Stimulated activated naive CD8-positive, alpha-beta T cell treated with anti-CD3 and anti-CD28 coated beads, Interleukin-15, Interleukin-2, amounts not matched to agents 100 U/mL and 50 U/mL, for 24 hours (primary cell): ENCODE results near the gene CCDC74A.
"Not testable (repeated sequence)": the region's sequence is repeated elsewhere in the genome, so short reads cannot be mapped to it uniquely, and the experiment has no call there.

ENCODE experiments used
- ATAC-seq: fragments of 150-1000 bp; cut with Tn5 transposase; one replicate; pipeline ENCODE4 v1.10.0; 2021
- DNase-seq: peaks from one replicate; pipeline ENCODE4 v3.0.0; 2021

Gene CCDC74A

DNA sequence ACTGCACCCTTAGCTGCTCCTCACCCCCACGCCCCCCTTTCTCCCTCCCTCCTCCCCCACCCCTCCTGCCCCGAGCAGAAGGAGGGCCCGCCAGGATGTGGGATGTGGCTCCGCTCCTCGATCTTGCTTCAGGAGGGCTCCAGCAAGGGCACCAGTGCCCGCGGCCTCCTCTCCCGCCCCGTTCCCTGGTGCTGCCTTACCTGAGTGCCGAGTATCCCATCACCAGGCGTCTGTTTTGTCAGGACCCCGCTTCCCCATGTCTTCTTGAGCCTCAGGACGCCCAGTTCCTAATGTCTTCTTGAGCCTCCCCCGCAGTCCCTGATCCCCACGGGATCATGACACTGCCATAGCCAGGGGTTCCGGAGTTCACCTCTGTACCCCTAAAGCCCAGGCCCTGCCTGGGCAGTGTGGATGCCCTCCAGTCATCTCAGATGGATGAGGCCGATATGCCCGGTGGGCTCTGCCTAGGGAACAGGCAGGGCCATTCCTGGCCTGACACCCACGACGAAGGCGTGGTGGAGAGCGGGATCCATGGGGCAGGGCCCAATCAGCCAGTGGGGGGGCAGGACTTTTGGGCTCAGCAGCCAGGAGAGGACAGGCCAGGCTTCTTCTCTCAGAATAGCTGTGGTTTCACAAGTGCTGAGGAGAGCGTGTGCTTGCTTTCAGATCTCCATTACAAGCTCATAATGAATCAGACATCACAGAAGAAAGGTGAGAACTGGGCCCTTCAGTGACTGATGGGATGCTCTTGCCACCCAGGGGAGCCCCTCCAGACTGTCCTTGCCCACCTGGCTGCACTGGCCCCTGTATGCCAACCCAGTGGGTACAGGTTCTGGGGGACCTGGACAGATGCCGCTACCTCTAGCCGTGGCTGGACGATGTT, 1.5 kb downstream of the CCDC74A start:
- peak; percentile 21 for ATAC-seq

DNA sequence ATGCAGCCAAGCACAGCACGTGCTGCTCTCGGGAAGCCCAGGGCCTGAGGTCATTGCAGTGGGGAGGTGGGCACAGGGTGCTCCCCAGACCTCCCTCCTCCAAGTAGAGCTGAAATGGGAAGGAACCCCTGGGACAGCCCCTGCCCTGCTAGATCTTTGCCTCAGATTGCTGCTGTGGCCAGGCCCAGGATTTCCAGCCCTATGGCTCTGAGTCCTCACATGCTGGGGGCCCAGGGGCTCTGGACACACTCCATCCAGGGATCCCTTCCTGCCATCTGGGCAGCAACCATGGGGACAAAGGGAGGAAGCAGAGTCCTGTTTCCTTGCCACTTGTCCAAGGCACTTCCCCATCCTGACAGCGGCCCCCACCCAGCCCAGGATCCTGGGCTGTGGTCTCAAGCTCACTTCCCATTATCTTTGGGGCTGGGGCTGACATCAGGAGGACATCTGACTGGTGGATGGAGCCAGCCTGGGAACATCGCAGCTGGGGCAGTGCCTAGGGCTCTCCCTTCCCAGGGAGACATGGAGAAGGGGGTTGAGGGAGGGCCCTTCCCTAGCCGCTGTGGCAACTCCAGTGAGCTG, 2.3 kb downstream of the CCDC74A start:
- ATAC-seq, DNase-seq: not testable (repeated sequence)

More for the DNA sequence above, 1.5 kb downstream of the CCDC74A start:
- peak; percentile 20 for DNase-seq

DNA sequence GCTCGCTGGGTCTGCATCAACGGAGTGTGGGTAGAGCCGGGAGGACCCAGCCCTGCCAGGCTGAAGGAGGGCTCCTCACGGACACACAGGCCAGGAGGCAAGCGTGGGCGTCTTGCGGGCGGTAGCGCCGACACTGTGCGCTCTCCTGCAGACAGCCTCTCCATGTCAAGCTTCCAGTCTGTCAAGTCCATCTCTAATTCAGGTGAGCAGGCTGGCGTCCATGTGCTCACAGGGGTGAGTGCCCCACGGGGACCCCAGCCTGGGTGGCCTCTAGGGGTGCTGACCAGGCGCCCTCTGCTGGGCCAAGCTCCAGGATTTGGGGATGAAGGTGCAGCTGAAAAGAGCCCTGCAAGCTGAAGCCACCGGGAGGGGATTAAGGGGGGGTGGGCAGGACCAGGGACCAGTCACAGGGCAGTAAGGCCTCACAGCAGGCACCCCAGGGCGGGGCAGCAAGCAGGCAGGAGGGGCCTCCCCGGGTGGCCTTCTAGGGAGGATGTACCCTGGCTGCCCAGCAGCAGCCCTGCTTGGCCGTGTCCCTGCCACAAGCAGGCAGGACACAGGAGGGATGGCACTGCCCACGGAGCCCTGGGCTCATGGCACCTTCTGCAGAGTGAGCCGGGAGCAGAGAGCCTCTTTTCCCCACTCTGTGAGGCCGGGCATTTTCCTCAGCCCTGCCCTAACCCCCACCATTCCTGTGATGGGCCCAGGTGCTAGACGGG, 3.1 kb downstream of the CCDC74A start:
- not testable (repeated sequence) for DNase-seq, ATAC-seq

DNA sequence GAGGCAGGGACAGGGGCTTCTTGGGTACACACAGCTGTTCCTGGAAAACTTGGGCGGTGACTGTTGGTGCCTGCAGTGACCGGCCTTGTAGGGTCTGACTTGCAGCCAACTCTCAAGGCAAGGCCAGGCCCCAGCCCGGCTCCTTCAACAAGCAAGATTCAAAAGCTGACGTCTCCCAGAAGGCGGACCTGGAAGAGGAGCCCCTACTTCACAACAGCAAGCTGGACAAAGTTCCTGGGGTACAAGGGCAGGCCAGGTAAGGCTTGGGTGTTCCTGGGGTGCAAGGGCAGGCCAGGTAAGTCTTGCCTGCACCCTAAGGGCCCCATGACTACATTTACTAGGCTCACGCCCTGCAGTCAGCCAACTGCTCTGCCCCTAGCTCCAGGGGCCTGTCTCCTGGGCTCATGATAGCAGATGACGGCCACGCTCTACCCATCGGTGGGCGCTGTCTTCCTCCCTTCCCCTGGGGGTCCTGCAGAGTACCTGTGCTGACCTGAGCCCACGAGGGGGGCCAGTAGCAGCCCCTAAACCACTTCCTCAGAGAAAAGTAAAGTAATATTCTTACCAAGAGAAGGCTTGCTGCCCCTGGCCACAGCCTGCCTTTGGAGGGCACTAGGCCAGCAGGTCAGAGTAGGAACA, 4.0 kb downstream of the CCDC74A start:
- ATAC-seq, DNase-seq: not testable (repeated sequence)

DNA sequence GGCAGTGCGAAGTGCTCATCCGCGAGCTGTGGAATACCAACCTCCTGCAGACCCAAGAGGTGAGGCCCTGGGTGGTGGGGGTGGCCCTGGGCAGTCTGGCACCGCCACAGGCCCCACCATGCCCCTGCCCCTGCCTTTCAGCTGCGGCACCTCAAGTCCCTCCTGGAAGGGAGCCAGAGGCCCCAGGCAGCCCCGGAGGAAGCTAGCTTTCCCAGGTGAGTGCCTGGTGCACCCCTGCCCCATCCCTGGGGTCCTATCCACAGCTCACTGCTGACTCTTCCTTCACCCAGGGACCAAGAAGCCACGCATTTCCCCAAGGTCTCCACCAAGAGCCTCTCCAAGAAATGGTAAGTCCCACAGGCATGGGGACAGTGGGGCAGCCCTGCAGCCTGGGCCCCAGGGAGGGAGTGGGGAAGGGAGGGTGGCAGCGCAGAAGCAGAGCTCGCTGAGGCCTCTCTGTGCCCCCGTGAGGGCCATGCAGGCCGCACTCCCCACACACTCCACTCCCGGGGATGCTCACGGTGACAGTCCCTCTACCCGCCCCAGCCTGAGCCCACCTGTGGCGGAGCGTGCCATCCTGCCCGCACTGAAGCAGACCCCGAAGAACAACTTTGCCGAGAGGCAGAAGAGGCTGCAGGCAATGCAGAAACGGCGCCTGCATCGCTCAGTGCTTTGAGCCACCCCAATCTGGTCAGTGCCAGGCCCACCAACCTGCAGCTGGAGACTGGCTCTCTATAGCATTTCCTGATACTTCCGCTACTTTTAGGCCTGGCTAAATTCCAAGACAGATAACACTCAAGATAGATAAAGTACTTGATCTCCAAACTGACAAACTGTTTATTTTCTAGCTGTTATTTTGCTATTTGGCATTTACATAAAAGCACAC, 5.3 kb downstream of the CCDC74A start:
- not testable (repeated sequence) for ATAC-seq, DNase-seq

DNA sequence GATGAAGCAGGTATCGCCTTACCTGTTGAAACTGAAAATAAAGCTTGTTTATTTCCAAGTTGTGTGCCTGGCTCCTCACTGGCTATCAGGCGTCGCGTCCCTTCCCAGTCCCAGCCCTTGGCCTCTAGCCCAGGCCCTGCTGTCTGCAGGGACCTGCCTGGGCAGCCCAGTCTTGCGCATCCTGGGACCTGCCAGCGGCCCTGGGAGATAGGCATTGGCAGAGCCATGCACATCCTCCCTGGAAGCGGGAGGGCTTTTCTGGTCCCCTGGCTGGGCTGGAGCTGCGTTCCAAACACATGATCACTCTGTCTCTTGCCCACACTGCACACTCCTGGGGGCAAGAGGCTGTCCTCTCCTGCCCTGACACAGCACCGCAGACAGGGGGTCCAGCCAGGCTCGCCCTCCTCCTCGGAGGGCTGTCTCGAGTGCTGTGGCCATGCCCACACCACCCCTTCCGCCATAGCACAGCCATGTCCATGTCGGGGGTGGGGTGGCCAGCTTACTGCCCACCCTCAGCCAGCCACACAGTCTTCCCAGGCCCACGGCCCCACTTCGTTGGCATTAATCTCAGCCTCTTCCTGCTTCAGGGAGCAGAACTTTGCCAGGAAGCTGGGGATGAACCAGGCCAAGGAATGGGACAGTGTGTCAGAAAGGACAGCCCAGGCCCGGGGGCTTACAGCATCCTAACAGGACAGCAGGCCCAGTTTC, 6.1 kb downstream of the CCDC74A start:
- DNase-seq, result not testable (repeated sequence)

DNA sequence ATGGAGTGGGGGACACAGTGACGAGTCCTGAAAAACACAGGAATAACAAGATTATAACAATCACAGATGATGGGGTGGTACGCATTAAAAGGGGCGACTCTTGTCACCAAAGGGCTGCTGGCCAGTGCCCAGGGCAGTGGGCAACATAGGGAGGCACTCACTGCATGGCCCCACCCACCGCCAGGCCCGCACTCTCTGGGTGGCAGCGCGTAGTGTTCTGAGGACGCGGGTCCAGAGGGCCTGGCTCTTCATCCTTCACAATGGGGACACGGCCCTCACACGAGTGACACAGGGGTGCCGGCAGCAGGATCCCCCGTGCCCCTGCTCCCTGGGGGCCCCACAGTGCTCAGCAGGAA, 6.6 kb downstream of the CCDC74A start:
- not testable (repeated sequence) for DNase-seq, ATAC-seq

More for the DNA sequence above, 6.1 kb downstream of the CCDC74A start:
- ATAC-seq, result not testable (repeated sequence)

DNA sequence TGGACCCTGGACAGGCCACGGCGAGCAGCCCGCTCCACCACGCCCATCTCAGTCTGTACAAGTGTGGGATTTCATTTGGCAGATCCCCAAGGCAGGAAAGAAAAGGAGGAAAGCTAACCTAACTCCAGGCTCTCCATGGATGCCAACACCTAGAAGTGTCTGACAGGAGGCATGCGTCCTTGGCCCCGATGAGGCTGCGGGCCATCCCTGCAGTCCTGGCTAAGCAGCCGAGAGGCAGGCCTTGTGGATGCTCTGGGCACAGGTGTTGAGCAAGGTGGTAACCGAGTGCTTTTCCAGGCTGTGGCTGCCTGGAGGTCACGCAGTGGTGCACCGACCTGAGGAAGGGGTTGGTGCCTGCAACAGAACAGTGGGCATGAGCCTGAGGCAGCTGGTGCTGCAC, 7.3 kb downstream of the CCDC74A start:
- not testable (repeated sequence) for ATAC-seq, DNase-seq

DNA sequence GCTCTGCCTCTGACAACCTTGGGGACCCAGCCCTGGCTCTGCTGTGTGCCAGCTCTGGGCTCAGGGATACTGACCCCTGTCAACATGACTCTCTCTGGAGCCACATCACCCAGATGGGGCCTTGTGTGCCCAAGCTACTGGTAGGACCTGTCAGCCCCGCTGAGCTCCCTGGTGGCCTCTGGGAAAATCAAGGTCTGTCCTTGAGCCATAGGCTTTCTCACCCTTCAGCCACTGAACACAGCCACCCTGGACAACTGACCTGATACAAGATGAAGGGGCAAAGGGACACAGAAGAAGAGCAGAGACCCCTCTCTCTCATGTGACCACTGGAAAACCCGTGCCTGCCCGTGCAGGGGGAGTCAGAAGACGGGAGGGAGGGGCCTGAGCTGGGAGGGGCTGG, 7.8 kb downstream of the CCDC74A start:
- no peak for ATAC-seq

DNA sequence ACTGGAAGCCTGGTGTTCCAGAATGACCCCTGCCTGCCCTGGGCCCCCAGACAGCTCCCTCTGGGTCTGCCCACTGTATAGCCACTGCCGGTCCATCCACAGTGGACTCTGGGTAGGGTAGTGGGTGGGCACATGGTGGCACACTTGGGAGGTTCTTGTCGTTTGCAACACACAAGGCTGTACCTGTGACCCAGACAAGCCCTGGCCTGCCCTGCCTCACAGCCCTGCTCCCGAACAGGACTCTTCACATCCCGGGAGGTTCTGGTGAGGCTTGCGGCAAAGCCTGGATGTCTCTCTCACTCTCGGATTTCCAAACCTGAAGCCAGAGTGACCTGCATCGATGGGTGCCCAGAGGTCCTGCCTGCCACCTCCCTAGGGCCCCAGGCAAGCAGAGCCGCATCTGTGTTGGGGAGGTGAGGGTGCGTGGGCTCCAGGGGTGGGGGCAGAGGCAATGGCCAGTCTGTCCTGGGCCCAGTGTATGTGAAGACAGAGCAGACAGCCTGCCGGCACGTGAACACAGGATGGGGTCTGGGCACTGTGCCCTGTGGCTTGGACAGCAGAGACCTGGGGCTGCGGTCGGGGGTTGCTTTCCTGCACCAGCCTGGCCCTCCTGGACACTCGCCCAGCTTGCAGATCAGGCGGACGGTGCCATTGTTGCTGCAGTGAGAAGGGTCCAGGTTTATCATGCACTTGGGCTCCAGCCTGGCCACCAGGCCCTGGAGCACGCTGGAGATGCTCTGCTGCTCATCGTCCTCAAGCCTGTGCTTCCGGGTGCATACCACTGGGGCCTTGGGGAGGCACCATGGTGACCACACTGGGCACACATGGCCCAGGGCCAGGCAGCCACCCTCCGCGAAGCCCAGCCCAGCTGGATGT, 8.5 kb downstream of the CCDC74A start:
- ATAC-seq, DNase-seq: not testable (repeated sequence)

More for the DNA sequence above, 7.8 kb downstream of the CCDC74A start:
- no peak for DNase-seq

DNA sequence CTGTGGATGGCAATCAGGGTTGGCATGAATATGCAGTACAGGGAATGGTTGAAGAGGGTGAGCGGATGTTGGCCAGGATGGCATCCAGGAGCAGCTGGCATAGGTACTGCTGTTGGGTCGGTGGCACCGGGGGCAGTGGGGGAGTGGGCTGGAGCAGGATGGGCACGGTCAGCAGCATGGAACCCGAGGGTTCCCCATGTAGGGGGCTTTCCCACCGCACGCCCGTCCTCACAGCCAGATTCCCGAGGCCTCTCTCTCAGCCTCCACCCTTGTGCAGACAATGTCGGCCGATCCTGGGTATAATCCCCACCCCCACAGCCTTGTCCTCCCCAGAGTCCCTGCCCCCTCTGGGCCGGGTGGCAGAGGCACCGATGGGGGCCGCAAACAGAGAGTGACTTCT, 9.2 kb downstream of the CCDC74A start:
- DNase-seq, ATAC-seq: not testable (repeated sequence)

DNA sequence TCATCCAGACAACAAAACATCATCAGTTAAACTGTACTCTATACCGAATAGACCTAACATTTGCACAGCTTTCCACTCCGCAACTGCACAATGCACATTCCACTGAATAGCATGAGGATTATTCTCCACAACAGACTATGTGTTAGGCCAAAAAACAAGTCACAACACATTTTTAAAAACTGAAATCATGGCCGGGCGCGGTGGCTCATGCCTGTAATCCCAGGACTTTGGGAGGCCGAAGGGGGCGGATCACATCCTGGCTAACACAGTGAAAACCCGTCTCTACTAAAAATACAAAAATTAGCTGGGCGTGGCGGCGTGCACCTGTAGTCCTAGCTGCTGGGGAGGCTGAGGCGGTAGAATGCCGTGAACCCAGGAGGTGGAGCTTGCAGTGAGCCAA, 11.2 kb downstream of the CCDC74A start:
- not testable (repeated sequence) for DNase-seq, ATAC-seq

DNA sequence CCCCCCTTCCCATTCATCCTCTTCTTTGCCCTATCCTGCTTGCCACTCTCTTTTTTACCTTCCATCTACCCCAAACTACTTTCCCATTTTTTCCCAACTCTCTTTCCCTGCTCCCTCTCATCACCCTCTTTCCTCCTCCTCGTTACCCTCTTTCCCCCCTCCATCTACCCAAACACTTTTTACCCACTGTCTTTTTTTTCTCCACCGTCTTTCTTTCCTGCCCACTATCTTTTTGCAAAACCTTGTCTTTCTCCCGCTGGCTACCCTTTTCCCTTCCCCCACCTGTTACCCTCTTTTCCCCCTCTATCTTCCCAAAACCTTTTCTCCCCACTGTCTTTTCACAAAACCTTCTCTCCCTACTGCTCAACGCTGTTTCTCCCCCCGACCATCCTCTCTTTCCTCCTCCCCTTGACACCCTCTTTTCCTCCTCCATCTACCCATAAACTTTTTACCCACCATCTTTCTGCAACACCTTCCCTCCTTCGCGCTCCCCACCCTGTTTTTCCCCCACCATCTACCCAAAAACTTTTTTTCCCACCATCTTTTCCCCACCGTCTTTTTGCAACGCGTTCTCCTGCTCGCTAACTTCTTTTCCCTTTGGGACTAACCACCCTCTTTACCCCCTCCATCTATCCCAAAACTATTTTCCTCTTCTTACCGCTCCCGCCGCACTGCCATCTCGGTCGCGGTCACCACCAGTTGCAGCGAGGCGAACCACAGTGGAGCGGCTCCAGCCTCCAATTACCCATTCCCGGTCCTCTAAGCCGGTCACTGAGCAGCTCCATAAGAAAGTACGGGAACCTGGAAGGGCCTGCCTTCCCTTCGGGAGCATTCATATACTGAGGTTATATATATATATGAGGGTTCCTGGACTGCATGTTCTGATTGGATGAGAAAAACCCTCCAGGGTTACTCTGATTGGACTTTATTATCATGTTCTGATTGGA, 15.0 kb downstream of the CCDC74A start:
- no peak for ATAC-seq
- no peak for DNase-seq

DNA sequence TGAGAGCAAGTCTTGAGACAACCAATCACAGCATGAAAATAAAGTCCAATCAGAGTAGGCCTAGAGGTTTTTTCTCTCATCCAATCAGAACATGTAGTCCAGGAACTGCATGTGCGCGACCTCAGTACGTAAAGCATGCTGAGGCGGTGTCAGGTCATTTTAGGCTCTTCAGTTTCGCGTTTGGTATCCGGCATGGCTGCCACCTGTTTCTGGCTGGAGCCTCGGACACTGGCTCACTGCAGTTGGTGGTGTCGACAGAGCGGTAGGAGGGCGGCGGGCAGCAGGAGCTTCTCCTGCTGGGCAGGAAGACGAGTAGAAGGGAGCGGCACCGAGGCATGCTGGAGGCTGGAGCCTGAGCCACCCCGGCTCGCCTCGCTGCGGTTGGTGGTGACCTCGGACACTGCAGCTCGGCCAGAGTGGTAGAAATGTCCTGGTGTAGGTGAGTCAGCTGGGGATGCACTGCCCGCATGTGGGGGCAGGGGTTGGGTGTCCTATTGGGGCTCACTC, 15.8 kb downstream of the CCDC74A start:
- DNase-seq (no peak), ATAC-seq (no peak)

DNA sequence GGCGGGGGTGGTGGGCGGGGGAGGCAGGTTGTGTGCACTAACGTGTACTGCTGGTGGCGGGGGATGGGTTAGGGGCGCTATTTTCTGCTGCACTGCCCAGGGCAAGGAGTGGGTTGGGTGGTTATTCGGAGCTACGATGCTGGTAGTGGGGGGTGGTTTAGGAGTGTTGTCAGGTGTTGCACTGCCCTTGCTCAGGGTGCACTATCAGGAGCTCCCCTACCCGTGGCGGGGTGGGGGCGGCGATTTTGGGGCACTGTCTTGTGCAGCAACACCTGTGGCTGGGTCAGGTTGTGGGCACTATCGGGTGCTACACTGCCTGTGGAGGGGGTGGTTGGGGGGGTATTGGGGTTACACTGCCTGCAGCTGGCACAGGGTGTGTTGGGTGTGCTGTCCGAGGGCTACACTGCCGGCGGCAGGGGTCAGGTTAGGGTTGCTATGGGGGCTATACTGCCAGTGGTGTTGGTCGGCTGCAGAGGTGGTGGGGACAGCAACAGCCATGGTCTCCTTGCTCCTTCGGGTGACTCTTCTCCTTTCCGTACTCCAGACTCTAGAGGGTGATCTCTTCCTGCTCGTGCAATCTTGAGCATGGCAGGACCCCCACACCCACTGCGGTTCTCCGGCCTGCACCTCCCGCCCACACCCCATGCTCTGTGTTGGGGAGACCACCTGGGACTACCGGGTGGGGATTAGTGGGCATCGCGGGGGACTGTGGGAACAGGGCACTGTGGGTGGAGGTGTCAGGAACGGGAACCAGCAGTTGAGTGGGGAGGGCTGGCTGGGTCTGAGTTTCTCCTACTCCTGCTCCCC, 16.5 kb downstream of the CCDC74A start:
- DNase-seq, ATAC-seq: not testable (repeated sequence)

DNA sequence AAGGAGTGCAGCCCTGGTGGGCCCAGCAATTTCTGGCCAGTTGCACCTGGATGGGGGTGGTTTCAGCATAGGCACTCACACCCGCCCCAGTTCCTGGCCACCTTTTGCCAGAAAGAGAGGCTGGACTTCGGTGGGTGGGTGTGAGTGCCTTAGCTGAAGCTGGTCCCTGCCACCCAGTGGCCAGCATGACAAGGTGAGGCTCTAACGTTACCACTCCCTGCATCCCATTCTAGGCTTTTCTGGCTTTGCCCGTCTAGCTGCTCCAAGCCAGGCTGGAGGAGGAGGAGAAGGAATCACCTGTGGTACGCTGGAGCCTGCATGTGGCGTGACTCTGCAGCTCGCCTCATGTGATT, 17.1 kb downstream of the CCDC74A start:
- DNase-seq, ATAC-seq: not testable (repeated sequence)

DNA sequence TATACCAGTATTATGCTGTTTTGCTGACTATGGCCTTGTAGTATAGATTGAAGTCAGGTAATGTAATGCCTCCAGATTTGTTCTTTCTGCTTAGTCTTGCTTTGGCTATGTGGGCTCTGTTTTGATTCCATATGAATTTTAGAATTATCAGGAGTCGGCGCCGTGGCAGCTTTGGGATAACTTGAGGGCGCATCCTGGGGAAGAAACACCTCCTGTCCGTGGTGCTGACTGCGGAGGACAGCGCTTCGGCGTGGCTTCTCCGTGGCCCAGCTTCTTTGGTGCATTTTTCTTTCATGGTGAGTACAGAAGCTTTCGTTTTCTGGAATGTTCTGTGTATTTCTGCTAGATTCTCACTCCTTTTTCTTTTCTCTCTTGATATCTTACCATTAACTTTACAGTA, 25.2 kb downstream of the CCDC74A start:
- no peak for ATAC-seq
- DNase-seq, result no peak
